Nucleus accumbens (tissue), 56 donors: Measurements from ENCODE around the gene SLC35F3.
"Not testable (repeated sequence)": the region's sequence is repeated elsewhere in the genome, so short reads cannot be mapped to it uniquely, and the experiment has no call there.

Source experiments
- DNase-seq, 56 donors: peaks; one replicate each; lab custom pipeline; 2025; lab: John Stamatoyannopoulos, UW

Gene SLC35F3

GRCh38 chr1:234096161-234096770, 191.8 kb downstream of the SLC35F3 start:
- DNase-seq, result no peak

- peak in 1 of 56 donors; percentile 11 for DNase-seq
These were observed 198.1 kb downstream of the SLC35F3 start for GRCh38 chr1:234102583-234102982.

GRCh38 chr1:234103198-234103597, 198.7 kb downstream of the SLC35F3 start:
- DNase-seq, result peak in 1 of 56 donors; percentile 9

GRCh38 chr1:234106032-234106431, 201.6 kb downstream of the SLC35F3 start:
- DNase-seq, result no peak

GRCh38 chr1:234107416-234108021, 203.0 kb downstream of the SLC35F3 start:
- DNase-seq, result no peak

GRCh38 chr1:234108921-234109320, 204.4 kb downstream of the SLC35F3 start:
- no peak for DNase-seq

GRCh38 chr1:234109840-234110239, 205.4 kb downstream of the SLC35F3 start:
- no peak for DNase-seq

GRCh38 chr1:234111458-234112142, 207.1 kb downstream of the SLC35F3 start:
- peak in 9 of 56 donors; percentile 3 to 41 (median 14) for DNase-seq

- peak in 4 of 56 donors; percentile 6 to 46 (median 14) for DNase-seq
These were observed 210.3 kb downstream of the SLC35F3 start for GRCh38 chr1:234114648-234115307.

GRCh38 chr1:234118911-234119310, 214.4 kb downstream of the SLC35F3 start:
- peak in 1 of 56 donors; percentile 12 for DNase-seq

GRCh38 chr1:234119431-234119830, 215.0 kb downstream of the SLC35F3 start:
- no peak for DNase-seq

GRCh38 chr1:234120327-234120944, 216.0 kb downstream of the SLC35F3 start:
- DNase-seq, result no peak

GRCh38 chr1:234121659-234122058, 217.2 kb downstream of the SLC35F3 start:
- DNase-seq, result not testable (repeated sequence)

- DNase-seq, result not testable (repeated sequence)
These were observed 218.1 kb downstream of the SLC35F3 start for GRCh38 chr1:234122571-234122970.

GRCh38 chr1:234123867-234124266, 219.4 kb downstream of the SLC35F3 start:
- no peak for DNase-seq

- peak in 1 of 56 donors; percentile 10 for DNase-seq
These were observed 220.8 kb downstream of the SLC35F3 start for GRCh38 chr1:234125283-234125682.

- no peak for DNase-seq
These were observed 221.2 kb downstream of the SLC35F3 start for GRCh38 chr1:234125714-234126113.

GRCh38 chr1:234127026-234127671, 222.7 kb downstream of the SLC35F3 start:
- peak in 2 of 56 donors; percentile 11 to 12 for DNase-seq

GRCh38 chr1:234132795-234133194, 228.3 kb downstream of the SLC35F3 start:
- no peak for DNase-seq

- no peak for DNase-seq
These were observed 230.4 kb downstream of the SLC35F3 start for GRCh38 chr1:234134878-234135277.
